GM12878 (cell line): Measurements from ENCODE around the gene INPP1. TPM values are rescaled to one million over a fixed set of nuclear protein-coding genes. Genes with fewer than 3 reads are reported as not detected.

Experiments used
- ATAC-seq: fragments of 200-7000 bp; cut with Tn5 transposase; 3 replicates; pipeline ENCODE4 v1.9.1; 2020; ENCODE audit warnings: mild to moderate bottlenecking, moderate library complexity
- BruUV-seq: library from RNA; stranded (reverse); fragments of 400-500 nt; replicated peaks from 2 replicates; lab custom pipeline; 2021; lab: Mats Ljungman, UMichigan
- CTCF ChIA-PET: fragments of 300-600 bp; sonication (Branson Sonifier 250); formaldehyde crosslinking; extraction: SDS; loops from one replicate; lab custom pipeline; 2021; ENCODE audit warnings: inconsistent platforms; lab: Yijun Ruan, JAX
- POLR2A ChIA-PET: fragments of 350-600 bp; formaldehyde crosslinking; extraction: SDS; loops from one replicate; lab custom pipeline; 2021; ENCODE audit warnings: inconsistent platforms; lab: Charles Lee
- RAD21 ChIA-PET: fragments of 300-600 bp; sonication (Branson Sonifier 250); formaldehyde crosslinking; loops from one replicate; lab custom pipeline; 2023; ENCODE audit warnings: antibody characterized with exemption; ENCODE audit not compliant: unreplicated experiment; lab: Charles Lee
- SMC1A ChIA-PET: fragments of 300-600 bp; sonication (Branson Sonifier 250); formaldehyde crosslinking; loops from one replicate; lab custom pipeline; 2023; ENCODE audit not compliant: unreplicated experiment, uncharacterized antibody; lab: Charles Lee
- DNase-seq: peaks from one replicate; pipeline ENCODE4 v3.0.0-alpha.2; 2011; ENCODE audit warnings: low read depth, low spot score
- FAIRE-seq: peaks from 3 replicates; lab custom pipeline; 2011; peaks lifted over from hg19 to GRCh38; lab: Jason Lieb, UNC
- H2AFZ ChIP-seq: 2 replicates; pipeline ENCODE4 v1.6.0; 2011; ENCODE audit warnings: low read depth, low read length, control low read depth; ENCODE audit not compliant: control insufficient read depth
- H3K27ac ChIP-seq: 2 replicates; pipeline ENCODE4 v1.5.1; 2011; ENCODE audit warnings: control low read depth; ENCODE audit not compliant: control insufficient read depth, insufficient read depth
- H3K27me3 ChIP-seq, 2 experiments: replicated peaks in 1 of 2; 2 replicates each; pipeline versions ENCODE4 v1.6.0 to v1.6.1; 2011; ENCODE audit warnings: low read length in 1 of 2; ENCODE audit not compliant: control insufficient read depth in 2 of 2, insufficient read depth in 2 of 2
- H3K36me3 ChIP-seq, 2 experiments: 2 replicates each; pipeline ENCODE4 v1.5.1; 2011; ENCODE audit warnings: low read length in 1 of 2; ENCODE audit not compliant: control insufficient read depth in 2 of 2, insufficient read depth in 2 of 2
- H3K4me1 ChIP-seq: 2 replicates; pipeline ENCODE4 v1.6.1; 2011; ENCODE audit warnings: mild to moderate bottlenecking, low read length, moderate library complexity, mixed read lengths; ENCODE audit not compliant: control insufficient read depth, insufficient read depth
- H3K4me2 ChIP-seq: 2 replicates; pipeline ENCODE4 v1.6.0; 2011; ENCODE audit warnings: control low read depth; ENCODE audit not compliant: control insufficient read depth, insufficient read depth
- H3K4me3 ChIP-seq: fragments of 200-600 bp; sonication (generic); 2 replicates; pipeline ENCODE4 v1.5.1; 2016
- H3K79me2 ChIP-seq: 2 replicates; pipeline ENCODE4 v1.6.0; 2011; ENCODE audit warnings: low read length; ENCODE audit not compliant: control insufficient read depth, insufficient read depth
- H3K9ac ChIP-seq: 2 replicates; pipeline ENCODE4 v1.8.0; 2011; ENCODE audit warnings: low read length, control low read depth, mixed read lengths; ENCODE audit not compliant: control insufficient read depth, insufficient read depth
- H3K9me3 ChIP-seq: replicated peaks from 3 replicates; pipeline ENCODE4 v1.5.1; 2011; ENCODE audit warnings: mild to moderate bottlenecking, low read length; ENCODE audit not compliant: control insufficient read depth, insufficient read depth
- H4K20me1 ChIP-seq: 2 replicates; pipeline ENCODE4 v1.6.0; 2011; ENCODE audit not compliant: control insufficient read depth, insufficient read depth
- ELK1 ChIP-seq: IDR thresholded peaks from 2 replicates; pipeline ENCODE4 v1.6.1; 2012; ENCODE audit warnings: low read depth, low read length, improper control_type of control experiment
- JUND ChIP-seq: IDR thresholded peaks from 2 replicates; pipeline ENCODE4 v1.6.1; 2012; ENCODE audit warnings: low read depth, mild to moderate bottlenecking, low read length, improper control_type of control experiment, moderate library complexity
- KDM1A ChIP-seq: fragments of 200-600 bp; sonication (generic); IDR thresholded peaks from 2 replicates; pipeline ENCODE4 v1.6.1; 2016; ENCODE audit warnings: borderline replicate concordance
- MEF2B ChIP-seq: fragments of 450-650 bp; IDR thresholded peaks from 2 replicates; pipeline ENCODE4 v1.6.1; 2018; ENCODE audit warnings: mild to moderate bottlenecking, moderate library complexity; ENCODE audit not compliant: partially characterized antibody, poor library complexity, severe bottlenecking
- MXI1 ChIP-seq: fragments of 150-350 bp; IDR thresholded peaks from 2 replicates; pipeline ENCODE4 v1.6.1; 2011; ENCODE audit warnings: low read depth, mild to moderate bottlenecking, inconsistent platforms, low read length, improper control_type of control experiment
- RELB ChIP-seq: fragments of 450-650 bp; IDR thresholded peaks from 2 replicates; pipeline ENCODE4 v1.6.1; 2017; ENCODE audit warnings: low read depth, mild to moderate bottlenecking, moderate library complexity
- SMC3 ChIP-seq: IDR thresholded peaks from 2 replicates; pipeline ENCODE4 v1.6.1; 2011; ENCODE audit warnings: low read length, improper control_type of control experiment, borderline replicate concordance
- SPI1 ChIP-seq: IDR thresholded peaks from 2 replicates; pipeline ENCODE4 v1.6.1; 2011; ENCODE audit warnings: low read depth, mild to moderate bottlenecking, low read length, moderate library complexity, borderline replicate concordance; ENCODE audit not compliant: insufficient read depth
- SUZ12 ChIP-seq: fragments of 200-600 bp; sonication (generic); IDR thresholded peaks from one replicate; pipeline ENCODE4 v1.6.1; 2018; ENCODE audit warnings: antibody characterized with exemption, mild to moderate bottlenecking; ENCODE audit not compliant: unreplicated experiment
- YBX1 ChIP-seq: fragments of 450-650 bp; IDR thresholded peaks from 2 replicates; pipeline ENCODE4 v1.6.1; 2016; ENCODE audit warnings: antibody characterized with exemption
- ZBTB33 ChIP-seq: fragments of 450-650 bp; IDR thresholded peaks from 2 replicates; pipeline ENCODE4 v1.6.1; 2017; ENCODE audit warnings: mild to moderate bottlenecking
- ZNF592 ChIP-seq: fragments of 450-650 bp; IDR thresholded peaks from 2 replicates; pipeline ENCODE4 v1.6.1; 2017; ENCODE audit warnings: mild to moderate bottlenecking, moderate library complexity
- WGBS: methylation state at CpG from one replicate; pipeline ENCODE4 v1.1.6; 2016; ENCODE audit warnings: low lambda C conversion rate; ENCODE audit not compliant: insufficient replicate concordance, insufficient coverage; ENCODE audit errors: missing lambda C conversion rate; 5-methylcytosine and 5-hydroxymethylcytosine counted together
- in situ Hi-C: fragments of 300-500 bp; cut with MboI; formaldehyde crosslinking; loops from 9 replicates; pipeline ENCODE4 v1.14.3; 2018; ENCODE audit warnings: mixed read lengths
- intact Hi-C: fragments of 100-400 bp; cut with micrococcal nuclease; formaldehyde crosslinking; loops from one replicate; pipeline ENCODE4 v1.14.2; 2022; ENCODE audit not compliant: unreplicated experiment
- polyA plus RNA-seq, 11 experiments: library from polyadenylated mRNA; depleted of rRNA in 4 of 11; unstranded in 6 of 11; stranded (reverse) in 5 of 11; fragments of >200 nt; fragmentation: Nextera tagmentation in 4 of 11; fragmentation: Illumina TruSeq in 1 of 11; extraction: Ambion mirVana in 4 of 11; extraction: Trizol in 1 of 11; gene quantifications; 1 replicate in 1 of 11; 2 replicates in 10 of 11; pipeline versions ENCODE4 v1.2.1 to v1.2.3, GENCODE V29; 2011 to 2016; ENCODE audit warnings: inconsistent platforms in 2 of 11, missing spikeins in 2 of 11, low read depth in 1 of 11
- total RNA-seq, 4 experiments: library from RNA; depleted of rRNA in 3 of 4; stranded (reverse); fragments of >200 nt in 3 of 4; fragmentation: Illumina TruSeq in 1 of 4; extraction: Trizol in 1 of 4; gene quantifications; 2 replicates each; pipeline versions ENCODE4 v1.2.1 to v1.2.3, GENCODE V29; 2013 to 2021

The INPP1 gene
- total and polyA plus RNA-seq, 10 of the 15 experiments (the other 5 are each of a cell fraction or from before 2014, with no cell fraction given), result 3.3 to 17.9 (median 11.1) TPM

- intact Hi-C loops (no loop called here), in situ Hi-C loops (no loop called here)
- SMC1A ChIA-PET, result no interaction called here
- POLR2A ChIA-PET, result no interaction called here
- H3K4me3 ChIP-seq, result no peak overlapping the region
- H2AFZ ChIP-seq, result no peak overlapping the region
- DNase-seq, result no peak
- H3K9me3 ChIP-seq, result no peaks in the 10 kb centered on the region
- RAD21 ChIA-PET, result no interaction called here
- H3K4me1 ChIP-seq, result peaks cover 5% of the 10 kb centered on the region
- H3K9ac ChIP-seq, result no peak overlapping the region
- no peaks in the 10 kb centered on the region for H3K79me2 ChIP-seq
- CTCF ChIA-PET, result interaction anchor here (1.6 kb wide), 1 partner anchor 41 kb away, joined by 3 read pairs; no protein-coding TSS in a partner anchor
- no peak overlapping the region for H3K4me2 ChIP-seq
- no TSS peak for BruUV-seq
- no peak for ATAC-seq
- no peak for FAIRE-seq
- no peaks in the 10 kb centered on the region for H4K20me1 ChIP-seq
- H3K27me3 ChIP-seq, result no peaks in the 10 kb centered on the region; a peak in 1 of 4 replicates
- WGBS, result 28% methylated on average over 2 of the region's 2 CpGs
- H3K27ac ChIP-seq, result no peak overlapping the region
- no peaks in the 10 kb centered on the region for H3K36me3 ChIP-seq
- no peak for TF ChIP-seq SPI1
- no peak for TF ChIP-seq SMC3
- no peak for TF ChIP-seq KDM1A
- TF ChIP-seq ZNF592, result no peak
- TF ChIP-seq JUND, result no peak
- no peak for TF ChIP-seq MEF2B
- no peak for TF ChIP-seq ZBTB33
- no peak for TF ChIP-seq MXI1
- no peak for TF ChIP-seq SUZ12
- TF ChIP-seq RELB, result no peak
- no peak for TF ChIP-seq YBX1
- no peak for TF ChIP-seq ELK1
Measured at GRCh38 chr2:190325588-190325987, 17.8 kb upstream of the INPP1 start.
